HFFc6 (cell line): Measurements from ENCODE around the gene RELL2. TPM values are rescaled to one million over a fixed set of nuclear protein-coding genes. Genes with fewer than 3 reads are reported as not detected.

ENCODE experiments used
- DNase-seq: peaks from one replicate; pipeline ENCODE4 v3.0.0-alpha.2; 2018
- H3K27ac Mint-ChIP-seq: 2 replicates; pipeline ENCODE4 v1.8.0; 2020; ENCODE audit warnings: mild to moderate bottlenecking, mixed read lengths
- H3K27me3 Mint-ChIP-seq: 2 replicates; pipeline ENCODE4 v1.8.0; 2021; ENCODE audit warnings: mild to moderate bottlenecking, moderate library complexity, mixed read lengths; ENCODE audit not compliant: insufficient read depth
- H3K36me3 Mint-ChIP-seq: 2 replicates; pipeline ENCODE4 v1.8.0; 2021; ENCODE audit warnings: low read depth, mixed read lengths
- H3K4me1 Mint-ChIP-seq: 2 replicates; pipeline ENCODE4 v1.8.0; 2020; ENCODE audit warnings: low read depth, mixed read lengths
- H3K4me3 Mint-ChIP-seq: 2 replicates; pipeline ENCODE4 v1.8.0; 2020; ENCODE audit warnings: mild to moderate bottlenecking, moderate library complexity, mixed read lengths
- H3K9me3 Mint-ChIP-seq: 2 replicates; pipeline ENCODE4 v1.8.0; 2020; ENCODE audit warnings: mild to moderate bottlenecking, mixed read lengths
- total RNA-seq, 6 experiments: library from RNA; stranded (reverse); fragmentation: NEBNext Ultra II Directional; extraction: Animal tissue kit (Norgen Biotek cat#: 25700); gene quantifications; 2 replicates in 1 of 6; 3 replicates in 5 of 6; pipeline ENCODE4 v1.2.3, GENCODE V29; 2021
- TF ChIP-seq, protein P1 (sequence below): fragments of 200-600 bp; sonication (generic); IDR thresholded peaks from 2 replicates; pipeline ENCODE4 v1.5.0; 2021; ENCODE audit warnings: antibody characterized with exemption, mild to moderate bottlenecking

Gene RELL2
- total RNA-seq, 6 experiments from 2014 or later = 2.2 to 4.4 (median 3.0) TPM

DNA sequence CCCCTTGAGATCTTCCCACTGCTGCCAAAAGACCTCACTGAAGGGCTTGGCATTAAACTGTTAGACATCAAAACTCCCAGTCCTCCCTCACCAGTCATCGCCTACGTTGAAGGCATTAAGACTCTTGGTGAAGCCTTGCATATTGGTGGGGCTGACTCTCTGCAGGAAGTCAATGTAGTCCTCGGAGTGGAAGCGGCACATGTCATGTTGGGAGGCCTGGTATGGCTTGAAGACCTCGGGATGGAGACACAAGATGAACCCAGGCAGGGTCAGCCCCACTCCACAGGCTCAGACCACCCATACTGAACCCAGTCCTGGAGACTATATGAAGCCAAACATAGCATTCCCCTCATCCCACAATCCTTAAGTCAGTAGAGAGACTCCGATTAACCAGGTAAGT lies 2.1 kb upstream of the RELL2 start:
- Mint-ChIP-seq H3K27me3 (no peaks in the 10 kb centered on the region), H3K9me3 (no peaks in the 10 kb centered on the region), H3K4me3 (peak overlapping the region; percentile 98), H3K4me1 (peaks cover 37% of the 10 kb centered on the region), H3K27ac (no peak overlapping the region; the same call in 1 of the 2 replicates), H3K36me3 (peaks cover 12% of the 10 kb centered on the region)
- DNase-seq = no peak
- TF ChIP-seq, protein P1, sequence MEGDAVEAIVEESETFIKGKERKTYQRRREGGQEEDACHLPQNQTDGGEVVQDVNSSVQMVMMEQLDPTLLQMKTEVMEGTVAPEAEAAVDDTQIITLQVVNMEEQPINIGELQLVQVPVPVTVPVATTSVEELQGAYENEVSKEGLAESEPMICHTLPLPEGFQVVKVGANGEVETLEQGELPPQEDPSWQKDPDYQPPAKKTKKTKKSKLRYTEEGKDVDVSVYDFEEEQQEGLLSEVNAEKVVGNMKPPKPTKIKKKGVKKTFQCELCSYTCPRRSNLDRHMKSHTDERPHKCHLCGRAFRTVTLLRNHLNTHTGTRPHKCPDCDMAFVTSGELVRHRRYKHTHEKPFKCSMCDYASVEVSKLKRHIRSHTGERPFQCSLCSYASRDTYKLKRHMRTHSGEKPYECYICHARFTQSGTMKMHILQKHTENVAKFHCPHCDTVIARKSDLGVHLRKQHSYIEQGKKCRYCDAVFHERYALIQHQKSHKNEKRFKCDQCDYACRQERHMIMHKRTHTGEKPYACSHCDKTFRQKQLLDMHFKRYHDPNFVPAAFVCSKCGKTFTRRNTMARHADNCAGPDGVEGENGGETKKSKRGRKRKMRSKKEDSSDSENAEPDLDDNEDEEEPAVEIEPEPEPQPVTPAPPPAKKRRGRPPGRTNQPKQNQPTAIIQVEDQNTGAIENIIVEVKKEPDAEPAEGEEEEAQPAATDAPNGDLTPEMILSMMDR = no peak

DNA sequence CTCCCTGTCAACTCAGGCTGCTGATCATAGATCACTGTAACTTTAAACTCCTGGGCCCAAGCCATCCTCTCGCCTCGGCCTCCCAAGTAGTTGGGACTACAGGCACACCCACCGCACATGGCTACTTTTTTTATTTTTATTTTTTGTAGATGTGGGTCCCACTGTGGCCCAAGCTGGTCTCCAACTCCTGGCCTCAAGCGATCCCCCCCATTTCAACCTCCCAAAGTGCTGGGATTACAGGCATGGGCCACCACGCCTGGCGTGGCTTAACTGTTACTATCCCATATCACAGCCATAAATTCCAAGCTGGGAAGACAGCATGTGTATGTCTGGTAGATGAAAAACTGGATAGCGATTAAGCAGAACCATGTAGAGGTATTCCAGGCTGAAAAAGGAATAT lies 1.2 kb upstream of the RELL2 start:
- no peaks in the 10 kb centered on the region for H3K27me3 Mint-ChIP-seq
- no peaks in the 10 kb centered on the region for H3K9me3 Mint-ChIP-seq
- H3K4me1 Mint-ChIP-seq = peaks cover 37% of the 10 kb centered on the region
- peak overlapping the region; percentile 98 for H3K4me3 Mint-ChIP-seq
- DNase-seq = no peak
- TF ChIP-seq, protein P1 = no peak
- peak overlapping the region; percentile 79 for H3K27ac Mint-ChIP-seq
- H3K36me3 Mint-ChIP-seq = peaks cover 12% of the 10 kb centered on the region

DNA sequence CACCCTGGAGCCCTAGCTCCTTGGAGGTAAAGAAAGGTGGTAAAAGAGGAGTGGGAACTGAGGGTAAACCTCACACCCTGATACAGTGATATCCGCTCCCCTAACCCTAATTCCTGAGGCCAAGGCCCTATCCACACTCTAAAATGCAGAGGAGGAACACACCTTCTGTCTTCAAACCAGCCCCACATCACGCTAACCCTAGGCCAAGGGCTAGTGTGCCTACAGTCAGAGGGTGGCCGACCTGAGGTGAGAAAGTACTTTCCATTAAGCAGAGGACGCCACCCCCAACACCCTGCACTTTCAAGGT lies 738 bp upstream of the RELL2 start:
- no peak for DNase-seq
- Mint-ChIP-seq H3K27me3 (no peaks in the 10 kb centered on the region), H3K4me3 (peak overlapping the region; percentile 98), H3K4me1 (peaks cover 39% of the 10 kb centered on the region), H3K9me3 (no peaks in the 10 kb centered on the region), H3K27ac (peak overlapping the region; percentile 79), H3K36me3 (peaks cover 16% of the 10 kb centered on the region)
- TF ChIP-seq, protein P1 = no peak

DNA sequence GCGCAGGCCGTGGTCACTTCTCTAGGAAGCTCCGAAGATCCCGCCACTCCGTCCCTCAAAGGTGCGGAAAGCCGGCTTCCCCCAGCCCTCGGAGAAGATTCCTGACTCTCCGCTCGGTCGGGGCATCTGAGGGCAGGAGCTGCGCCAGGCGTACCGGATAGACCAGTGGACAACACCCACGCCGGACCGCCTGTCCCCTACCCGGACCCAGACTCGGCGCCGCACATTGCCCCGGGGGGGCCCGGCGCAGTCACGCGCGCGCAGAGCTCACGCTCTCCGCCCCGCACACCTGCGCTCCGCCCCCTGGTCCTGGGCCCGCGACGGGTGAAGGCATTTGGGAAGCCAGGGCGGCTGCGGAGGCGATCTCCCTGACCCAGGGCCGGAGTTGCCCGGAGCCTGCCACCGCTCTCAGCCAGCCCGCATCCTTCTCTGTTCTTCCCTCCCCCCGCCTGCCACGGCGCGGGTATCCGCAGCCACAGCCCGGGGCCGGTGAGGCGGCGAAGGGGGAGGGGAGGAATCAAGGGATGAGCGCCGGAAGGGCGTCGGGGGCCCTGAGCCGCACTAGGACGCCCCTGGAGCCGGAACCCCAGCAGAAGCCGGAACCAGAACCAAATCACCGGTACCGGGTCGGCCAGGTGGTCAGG lies 448 bp downstream of the RELL2 start:
- Mint-ChIP-seq H3K4me1 (peaks cover 50% of the 10 kb centered on the region), H3K27ac (no peak overlapping the region), H3K27me3 (no peaks in the 10 kb centered on the region), H3K36me3 (peaks cover 27% of the 10 kb centered on the region), H3K4me3 (peak overlapping the region; percentile 98), H3K9me3 (no peaks in the 10 kb centered on the region)
- TF ChIP-seq, protein P1 = no peak
- DNase-seq = no peak

DNA sequence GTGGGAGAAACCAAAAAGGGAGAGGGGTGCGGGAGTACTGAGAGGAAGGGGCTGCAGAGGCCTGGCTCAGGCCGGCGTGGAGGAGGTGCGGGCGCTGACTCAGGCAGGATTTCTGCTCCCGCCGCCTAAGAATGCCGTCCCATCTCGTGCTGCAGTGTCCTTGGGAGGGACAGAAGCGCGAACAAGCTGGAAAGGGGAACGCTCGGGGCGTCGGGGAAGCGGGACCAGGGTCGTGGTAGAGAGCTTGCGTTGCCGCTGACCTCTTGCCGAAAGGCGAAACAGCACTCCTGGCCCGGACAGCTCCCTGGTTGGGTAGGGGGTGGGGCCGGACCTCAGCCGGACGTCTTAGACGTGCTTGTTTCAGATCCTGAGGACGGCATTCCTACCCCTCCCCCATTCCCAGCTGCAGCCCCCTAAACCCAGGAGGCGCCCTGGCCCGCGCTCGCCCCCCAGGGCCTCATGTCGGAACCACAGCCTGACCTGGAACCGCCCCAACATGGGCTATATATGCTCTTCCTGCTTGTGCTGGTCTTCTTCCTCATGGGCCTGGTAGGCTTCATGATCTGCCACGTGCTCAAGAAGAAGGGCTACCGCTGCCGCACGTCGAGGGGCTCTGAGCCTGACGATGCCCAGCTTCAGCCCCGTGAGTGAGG lies 1.1 kb downstream of the RELL2 start:
- peaks cover 27% of the 10 kb centered on the region for H3K36me3 Mint-ChIP-seq
- no peak overlapping the region for H3K27ac Mint-ChIP-seq
- DNase-seq = no peak
- no peaks in the 10 kb centered on the region for H3K9me3 Mint-ChIP-seq
- H3K27me3 Mint-ChIP-seq = no peaks in the 10 kb centered on the region
- peak overlapping the region; percentile 98 for H3K4me3 Mint-ChIP-seq
- peaks cover 51% of the 10 kb centered on the region for H3K4me1 Mint-ChIP-seq
- TF ChIP-seq, protein P1 = no peak
